HG03196 (cell line): ENCODE data around the gene IKZF5.

Source experiments
- ATAC-seq: cut with Tn5 transposase; IDR thresholded peaks from one replicate; pipeline ENCODE4 v1.9.1; 2021; ENCODE audit not compliant: unreplicated experiment

The IKZF5 gene, protein sequence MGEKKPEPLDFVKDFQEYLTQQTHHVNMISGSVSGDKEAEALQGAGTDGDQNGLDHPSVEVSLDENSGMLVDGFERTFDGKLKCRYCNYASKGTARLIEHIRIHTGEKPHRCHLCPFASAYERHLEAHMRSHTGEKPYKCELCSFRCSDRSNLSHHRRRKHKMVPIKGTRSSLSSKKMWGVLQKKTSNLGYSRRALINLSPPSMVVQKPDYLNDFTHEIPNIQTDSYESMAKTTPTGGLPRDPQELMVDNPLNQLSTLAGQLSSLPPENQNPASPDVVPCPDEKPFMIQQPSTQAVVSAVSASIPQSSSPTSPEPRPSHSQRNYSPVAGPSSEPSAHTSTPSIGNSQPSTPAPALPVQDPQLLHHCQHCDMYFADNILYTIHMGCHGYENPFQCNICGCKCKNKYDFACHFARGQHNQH

DNA sequence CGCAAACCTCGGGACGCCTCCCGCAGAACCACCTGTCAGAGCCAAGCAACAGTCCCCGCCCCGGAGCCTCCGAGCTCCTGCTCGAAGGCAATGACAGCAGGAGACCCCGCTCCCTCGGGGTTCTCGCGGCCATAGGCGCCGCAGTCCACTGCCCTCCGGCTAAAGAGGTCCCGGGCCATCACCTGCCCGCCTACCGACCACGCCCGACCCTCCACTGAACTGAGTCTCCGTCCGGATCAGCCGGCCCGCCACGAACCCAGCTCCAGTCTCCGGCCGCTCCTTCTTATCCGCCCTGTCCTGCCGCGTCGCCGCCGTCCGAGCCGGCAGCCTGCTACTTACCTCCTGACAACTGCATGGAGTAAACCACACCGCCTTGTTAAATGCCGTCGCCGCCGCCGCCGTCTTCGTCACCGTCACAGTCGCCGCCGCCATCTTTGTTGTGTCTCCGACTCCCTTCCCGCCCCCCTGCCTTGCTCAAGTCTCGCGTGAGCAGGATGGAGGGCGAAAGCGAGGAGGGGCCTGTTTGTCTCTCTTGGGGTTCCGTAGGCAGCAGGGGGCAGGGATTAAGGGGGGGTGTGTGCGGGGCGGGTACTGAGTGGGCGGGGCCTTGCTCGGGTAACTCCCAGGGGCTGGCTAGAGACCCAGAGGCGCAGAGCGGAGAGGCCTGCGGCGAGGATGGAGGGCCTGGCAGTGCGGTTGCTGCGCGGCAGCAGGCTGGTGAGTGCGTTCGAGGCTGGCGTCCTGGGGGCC lies at the start of gene IKZF5, which contains the start of gene ACADSB:
TSS of gene IKZF5 (minus strand) at position 441 of the 750 bp plus-strand sequence. CDS start 10,170 bp downstream, outside the sequence.
TSS of gene ACADSB (plus strand) at position 652 of the 750 bp plus-strand sequence. CDS start at position 676, 24 bp downstream.
- peak; percentile 85 for ATAC-seq

DNA sequence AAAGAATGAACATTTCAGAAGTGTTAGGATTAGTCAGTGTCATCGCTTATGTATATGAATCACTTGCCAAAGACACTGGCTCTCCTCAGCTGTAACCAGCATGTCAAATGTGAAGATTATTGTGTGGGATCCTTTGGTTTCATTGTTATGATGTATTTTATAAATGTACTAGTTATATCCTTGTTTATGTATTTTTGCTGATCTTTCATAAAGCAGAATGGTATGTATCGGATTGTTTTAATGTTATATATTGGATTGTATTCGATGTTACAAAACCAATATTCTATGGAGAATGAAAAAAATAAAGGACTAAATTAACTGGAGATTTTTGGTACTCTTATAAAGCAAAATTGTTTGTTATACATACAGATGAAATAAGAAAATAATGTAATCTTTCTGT lies 49.4 kb upstream of the IKZF5 start:
- ATAC-seq, result no peak

DNA sequence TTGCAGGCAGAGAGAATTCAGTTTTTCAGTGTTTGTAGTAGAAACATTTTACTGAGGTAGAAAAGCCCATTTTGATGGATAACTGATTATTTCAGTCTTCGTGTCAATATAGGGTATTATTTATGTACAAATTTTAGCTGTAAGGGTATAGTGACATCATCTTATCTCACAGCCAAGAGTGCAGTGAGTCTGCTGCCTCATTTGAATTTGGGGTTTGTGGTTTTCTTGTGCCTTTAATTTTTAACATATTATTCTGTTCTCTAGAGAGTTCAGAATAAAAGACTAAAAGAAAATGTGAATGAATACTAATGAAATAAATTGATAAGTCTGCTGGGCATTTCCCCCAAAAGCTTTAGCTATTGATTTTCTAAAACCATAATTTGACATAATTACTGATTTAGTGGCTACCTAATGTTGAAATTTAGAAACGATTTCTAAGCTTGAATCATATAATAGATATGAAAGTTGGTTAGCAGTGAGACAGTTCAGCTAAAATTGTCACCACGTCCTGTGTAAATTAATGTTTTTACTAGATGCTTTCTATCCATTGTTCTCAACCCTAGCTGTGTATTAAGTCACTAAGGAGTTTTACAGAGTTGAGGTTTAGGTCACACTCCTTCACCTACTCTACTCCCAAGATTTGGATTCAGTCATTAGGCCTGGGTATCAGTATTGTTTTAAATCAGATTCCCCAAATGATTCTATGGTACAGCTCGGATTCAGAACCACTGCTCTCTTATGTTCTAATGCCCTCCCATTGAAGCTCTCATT lies 37.6 kb upstream of the IKZF5 start:
- no peak for ATAC-seq

DNA sequence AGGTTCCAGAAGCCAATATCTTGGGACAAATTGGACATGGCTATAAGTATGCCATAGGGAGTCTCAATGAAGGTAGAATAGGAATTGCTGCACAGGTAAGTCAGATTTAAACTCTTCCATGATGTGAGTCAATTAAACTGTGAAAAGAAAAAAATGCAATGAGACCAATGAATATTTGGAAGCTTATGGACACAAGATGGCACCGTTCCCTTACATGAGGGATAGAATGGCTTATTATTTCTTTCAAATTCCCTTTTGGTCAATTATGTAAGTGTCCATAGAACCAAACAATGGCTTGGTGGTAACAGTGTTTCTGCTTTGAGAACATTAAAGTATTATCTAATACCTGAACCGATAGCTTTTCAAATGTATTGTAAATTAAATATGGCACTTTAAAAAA lies 35.8 kb upstream of the IKZF5 start:
- no peak for ATAC-seq

DNA sequence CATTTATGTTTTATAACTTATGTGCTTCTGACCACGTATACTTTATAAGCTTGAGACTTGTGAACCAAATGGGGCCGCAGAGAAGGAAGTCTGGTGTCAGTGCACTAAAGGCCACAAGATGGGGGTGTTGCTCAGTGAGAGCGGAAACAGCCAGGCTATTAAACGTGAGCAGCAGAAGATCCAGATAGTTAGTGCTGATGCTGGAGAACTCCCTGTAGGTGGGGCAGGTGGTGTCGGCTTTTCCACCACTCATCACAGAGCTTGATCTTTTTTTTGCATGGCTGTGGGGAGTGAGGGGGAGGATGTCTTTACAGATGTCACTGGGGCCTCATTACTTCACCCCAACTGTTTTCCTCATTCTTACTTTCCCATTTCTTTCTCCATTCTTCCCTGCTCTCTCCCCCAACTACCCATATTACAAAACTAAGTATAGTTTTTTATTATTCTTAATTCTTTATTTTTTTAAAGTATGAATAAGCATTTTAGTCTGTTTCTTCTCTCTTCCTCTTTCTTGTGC lies 34.9 kb upstream of the IKZF5 start:
- peak; percentile 70 for ATAC-seq

DNA sequence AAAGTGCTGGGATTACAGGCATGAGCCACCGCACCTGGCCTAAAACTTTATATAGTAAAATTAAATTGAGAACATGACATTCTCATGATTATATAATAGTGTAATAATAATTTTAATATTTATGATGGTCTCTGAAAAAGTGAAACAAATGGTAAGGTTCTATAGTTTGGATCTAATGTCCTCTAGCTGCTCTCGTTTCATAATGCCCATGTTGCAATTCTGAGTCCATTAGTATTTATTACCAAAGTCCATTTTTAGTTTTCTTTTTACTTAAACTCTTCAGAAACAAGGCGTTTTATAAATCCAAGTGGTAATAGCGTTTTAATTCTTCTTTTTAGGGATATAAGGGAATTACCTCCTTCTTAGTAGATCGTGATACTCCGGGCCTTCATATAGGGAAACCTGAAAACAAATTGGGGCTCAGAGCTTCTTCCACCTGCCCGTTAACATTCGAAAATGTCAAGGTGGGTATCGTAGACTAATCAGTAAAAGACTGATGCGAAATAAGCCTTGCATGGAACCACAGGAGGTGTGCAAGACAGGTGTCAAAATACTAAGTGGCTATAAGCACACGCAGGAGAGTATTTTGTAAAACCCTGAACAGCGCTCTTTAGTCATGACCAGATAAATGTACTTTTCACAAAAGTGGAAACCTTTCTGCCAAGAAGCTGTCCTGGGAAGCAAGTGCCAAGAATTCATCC lies 34.3 kb upstream of the IKZF5 start:
- no peak for ATAC-seq

DNA sequence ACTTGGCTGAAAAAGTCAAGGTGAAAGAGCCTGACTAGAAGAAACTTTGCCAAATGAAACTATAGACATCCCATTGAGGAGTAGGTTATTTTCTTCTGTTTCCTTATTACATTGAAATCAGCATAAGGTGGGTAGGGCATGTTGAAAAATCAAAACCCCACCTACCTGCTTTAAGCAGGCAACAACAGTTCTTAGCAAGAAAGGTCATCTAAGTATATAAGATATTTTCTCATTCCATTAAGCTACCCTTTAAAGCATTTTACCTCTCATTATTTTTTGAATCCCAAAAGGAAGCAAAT lies 31.0 kb upstream of the IKZF5 start:
- no peak for ATAC-seq

DNA sequence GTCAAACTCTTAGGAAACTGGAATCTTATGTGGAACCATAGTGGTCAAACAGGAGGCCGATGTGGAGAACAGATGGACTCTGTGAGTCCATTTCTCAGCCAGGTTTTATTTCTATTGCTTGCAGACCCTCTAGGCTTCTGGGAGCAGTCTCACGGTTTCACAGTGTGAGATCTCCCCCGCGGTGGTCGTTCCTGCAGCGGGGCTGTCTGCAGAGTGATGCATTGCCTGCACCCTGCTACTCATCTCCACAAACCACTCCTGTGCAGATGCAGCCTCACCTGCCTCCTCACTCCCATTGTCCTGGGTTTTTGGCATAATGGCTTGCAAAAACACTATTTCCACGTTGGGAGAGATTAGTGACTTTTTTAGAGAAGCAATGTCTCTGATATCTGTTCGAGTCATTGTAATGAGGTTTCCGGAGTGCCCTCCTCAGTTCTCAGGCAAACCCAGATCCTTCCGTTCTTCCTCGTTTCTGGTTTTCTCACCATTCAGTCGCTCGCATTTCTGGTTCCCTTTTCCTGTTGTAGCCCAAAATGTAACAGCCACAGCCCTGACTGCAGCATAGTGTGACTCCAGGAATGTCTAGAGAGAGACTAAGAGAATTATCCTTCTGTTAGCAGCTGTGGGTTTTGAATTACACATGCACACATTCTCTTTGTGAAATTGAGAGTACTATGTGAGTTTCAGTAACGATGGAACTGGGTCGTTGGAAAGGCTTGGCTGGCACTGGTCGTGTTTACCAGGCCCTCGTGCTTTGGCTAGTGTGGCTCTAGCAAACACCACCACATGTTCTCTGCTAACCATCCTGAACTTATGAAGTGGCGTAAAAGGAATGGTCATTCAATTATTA lies 30.4 kb upstream of the IKZF5 start:
- ATAC-seq, result no peak

DNA sequence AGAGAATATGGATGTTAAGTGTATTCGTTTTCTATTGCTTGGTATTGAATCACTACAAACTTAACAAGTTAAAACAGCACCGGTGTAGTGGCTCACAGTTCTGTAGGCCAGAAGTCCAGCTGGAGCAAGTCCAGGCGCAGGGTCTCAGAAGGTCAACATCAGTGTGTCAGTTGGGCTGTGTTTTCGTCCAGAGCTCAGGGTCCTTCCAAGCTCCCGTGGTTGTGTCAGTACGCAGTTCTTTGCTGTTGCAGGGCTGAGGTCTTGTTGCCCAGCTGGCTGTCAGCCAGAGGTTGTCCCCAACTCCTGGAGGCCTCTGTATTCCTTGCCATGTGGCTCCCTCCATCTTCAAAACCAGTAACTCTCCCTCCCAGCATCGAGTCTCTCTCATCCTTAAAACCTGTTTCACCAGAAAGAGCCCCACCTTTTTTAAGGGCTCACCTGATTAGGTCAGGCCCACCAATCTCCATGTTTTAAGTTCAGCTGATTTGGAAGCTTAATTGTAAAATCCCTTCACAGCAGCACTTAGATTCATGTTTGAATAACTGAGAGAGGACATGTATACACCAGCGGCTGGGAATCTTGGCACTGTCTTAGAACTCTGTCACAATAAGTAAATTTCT lies 27.0 kb upstream of the IKZF5 start:
- no peak for ATAC-seq

DNA sequence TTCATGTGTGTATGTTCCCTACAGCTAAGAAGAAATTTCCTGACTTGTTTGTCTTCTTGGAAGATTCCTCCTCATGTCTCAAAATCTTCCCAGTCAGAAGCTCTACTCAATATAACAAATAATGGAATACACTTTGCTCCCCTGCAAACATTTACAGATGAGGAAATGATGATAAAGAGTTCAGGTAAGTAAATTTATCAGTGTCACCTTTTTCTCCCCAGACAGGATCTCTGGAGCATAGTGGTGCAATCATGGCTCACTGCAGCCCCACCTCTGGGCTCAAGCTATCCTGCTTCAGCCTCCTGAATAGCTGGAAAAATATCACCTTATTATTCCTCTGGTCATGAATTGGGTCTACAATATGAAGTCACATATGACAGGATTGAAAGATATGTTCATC lies 25.7 kb upstream of the IKZF5 start:
- no peak for ATAC-seq

DNA sequence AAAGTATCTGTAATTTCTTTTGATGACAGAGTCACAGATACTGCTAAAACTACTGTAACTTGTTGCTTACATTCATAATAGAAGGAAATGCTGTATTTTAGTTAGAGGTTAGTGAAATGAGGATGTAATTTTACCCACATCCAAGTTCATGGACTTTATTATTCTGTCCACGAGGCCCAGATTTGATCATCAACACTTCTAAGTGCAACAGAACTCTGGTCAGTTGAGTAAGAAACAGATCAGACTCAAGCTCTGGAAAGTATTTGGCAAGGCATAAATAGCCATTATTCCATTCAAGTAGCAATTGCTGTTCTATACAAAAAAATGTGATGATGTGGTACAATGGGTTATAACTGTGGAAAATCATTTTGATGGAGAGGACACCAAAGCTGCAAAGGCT lies 22.5 kb upstream of the IKZF5 start:
- ATAC-seq, result no peak

DNA sequence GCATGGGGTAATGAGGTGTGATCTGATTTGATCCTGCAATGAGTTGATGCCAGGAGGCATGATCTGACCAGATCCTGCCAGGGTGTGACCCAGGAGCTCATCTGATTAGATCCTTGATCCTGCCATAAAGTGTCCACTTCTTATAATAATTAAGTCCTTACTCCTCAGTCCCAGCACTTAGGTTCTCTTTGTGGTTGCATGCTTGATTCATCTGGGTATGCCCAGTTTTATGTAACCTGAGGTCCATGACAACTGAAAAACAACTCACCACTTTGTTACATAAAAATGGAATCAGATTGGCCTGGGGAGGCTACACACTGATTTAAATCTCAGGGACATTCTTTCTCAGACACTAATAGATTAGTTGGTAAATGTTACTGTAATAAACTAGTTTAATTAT lies 19.3 kb upstream of the IKZF5 start:
- ATAC-seq, result no peak

DNA sequence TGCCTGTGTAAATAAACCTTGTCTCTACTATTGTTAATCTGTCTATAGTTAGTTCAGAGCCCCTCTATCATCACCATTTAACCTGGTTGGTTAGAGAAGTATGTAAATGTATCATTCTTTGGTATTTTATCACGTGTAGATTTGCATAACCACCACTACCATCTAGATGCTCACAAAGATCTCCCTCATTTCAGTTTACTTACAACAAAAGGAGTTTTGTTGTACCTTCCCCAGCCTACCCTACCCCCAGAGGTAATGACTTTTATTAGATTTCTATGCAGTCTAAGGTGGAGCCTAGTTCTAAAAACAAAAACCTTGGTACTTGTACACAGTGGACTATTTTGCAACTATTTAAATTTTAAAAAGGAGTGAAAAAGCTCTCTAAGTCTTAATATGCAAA lies 17.7 kb upstream of the IKZF5 start:
- ATAC-seq, result no peak

DNA sequence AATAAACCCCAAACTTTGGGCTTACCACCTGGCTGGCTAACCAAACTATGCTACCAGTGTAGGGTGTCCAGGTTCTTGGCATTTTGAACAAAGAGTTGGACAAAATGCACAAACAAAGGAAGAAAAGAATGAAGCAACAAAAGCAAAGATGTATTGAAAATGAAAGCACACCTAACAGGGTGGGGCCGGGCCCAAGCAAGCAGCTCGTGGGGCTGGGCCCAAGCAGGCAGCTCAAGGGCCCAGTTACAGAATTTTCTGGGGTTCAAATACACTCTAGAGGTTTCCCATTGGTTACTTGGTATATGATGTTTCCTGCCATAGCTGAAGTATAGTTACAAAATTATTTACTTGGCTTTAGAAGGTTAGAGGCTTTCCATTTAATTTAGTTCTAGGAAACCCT lies 15.9 kb upstream of the IKZF5 start:
- no peak for ATAC-seq

DNA sequence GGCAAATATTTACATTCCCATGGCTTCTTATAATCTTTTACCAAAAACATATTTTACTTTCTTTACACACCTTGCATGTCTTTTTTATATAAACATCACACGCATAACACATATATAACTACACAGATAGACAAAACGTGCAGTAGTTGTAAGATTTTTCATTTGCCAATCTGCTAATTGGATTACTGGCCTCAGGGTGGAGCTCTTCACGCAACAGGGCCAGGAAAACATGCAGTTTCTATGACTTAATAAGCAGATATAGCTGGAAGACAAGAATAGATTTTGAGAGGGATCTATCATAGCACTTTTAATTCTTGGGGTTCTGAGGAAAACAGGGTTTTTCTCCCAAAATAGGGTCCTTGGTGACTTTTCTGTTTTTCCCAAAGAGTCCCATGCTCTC lies 12.9 kb upstream of the IKZF5 start:
- no peak for ATAC-seq

DNA sequence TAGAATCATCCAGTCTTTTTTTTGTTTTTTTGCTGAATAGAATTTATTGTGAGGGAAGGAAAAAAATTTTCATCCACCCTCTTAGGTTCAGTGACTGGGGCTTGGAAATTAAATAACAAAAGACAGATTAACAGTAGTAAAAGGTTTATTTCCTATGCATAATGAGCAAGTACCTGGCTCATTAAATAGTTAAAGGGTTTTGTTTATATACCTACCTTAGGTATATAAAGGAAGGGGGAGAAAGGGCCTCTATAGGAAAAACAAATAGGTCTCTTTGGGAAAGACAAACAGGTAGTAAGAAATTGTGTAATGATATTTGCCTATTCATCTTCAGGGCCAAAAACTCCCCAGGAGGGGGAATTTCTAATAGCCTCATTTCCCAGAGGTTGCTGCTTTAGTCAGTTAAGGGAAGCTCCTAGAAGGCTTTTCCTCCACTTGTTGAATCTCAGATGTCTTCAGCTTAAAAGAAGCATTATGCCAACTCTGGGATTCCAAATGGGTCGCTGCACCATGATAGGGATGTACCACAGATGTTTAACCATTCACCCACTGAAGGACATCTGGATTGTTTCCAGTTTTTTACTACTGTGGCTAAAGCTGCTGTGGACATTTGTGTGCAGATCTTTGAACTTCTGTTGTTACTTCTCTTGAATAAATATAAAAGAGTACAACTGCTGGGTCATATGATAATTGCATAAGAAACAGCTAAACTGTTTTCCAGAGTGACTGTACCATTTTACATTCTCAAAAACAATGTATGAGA lies 11.5 kb upstream of the IKZF5 start:
- ATAC-seq, result no peak

DNA sequence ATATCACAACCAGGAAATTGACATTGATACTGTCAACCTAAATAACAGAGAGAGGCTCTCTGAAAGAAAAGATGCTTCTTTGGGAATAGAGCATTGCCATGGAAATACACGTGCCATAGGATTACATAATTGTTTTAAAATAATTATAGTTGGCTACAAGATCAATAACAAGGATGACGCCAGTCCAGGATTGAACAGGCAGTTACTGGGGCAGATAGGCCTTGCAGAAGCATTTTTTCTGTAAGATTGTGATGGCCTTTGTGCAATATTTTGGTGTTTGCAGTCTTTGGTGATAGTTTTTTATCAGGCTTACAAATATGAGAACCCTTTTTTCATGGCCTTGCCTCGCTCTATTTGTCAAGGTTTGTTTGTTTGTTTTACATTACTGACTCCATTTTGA lies 10.7 kb upstream of the IKZF5 start:
- no peak for ATAC-seq

DNA sequence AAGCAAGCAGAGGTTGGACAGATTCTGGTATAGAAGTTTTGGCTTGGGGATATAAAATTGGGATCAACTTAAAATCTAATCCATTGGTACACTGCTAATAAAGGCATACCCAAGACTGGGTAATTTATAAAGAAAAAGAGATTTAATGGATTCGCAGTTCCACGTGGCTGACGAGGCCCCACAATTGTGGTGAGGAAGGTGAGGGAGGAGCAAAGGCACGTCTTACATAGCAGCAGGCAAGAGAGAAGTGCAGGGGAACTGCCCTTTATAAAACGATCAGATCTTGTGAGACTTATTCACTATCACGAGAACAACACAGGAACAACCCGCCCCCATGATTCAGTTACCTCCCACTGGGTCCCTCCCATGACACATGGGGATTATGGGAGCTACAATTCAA lies 9.9 kb upstream of the IKZF5 start:
- no peak for ATAC-seq
